ENCODE data around the gene CCDC169. TPM values are rescaled to one million over a fixed set of nuclear protein-coding genes. Genes with fewer than 3 reads are reported as not detected.

Gene CCDC169
- total and polyA plus RNA-seq, 4 donors: 2.1 TPM; not detected in 3

- WGBS: 66% methylated on average over 3 of the region's 3 CpGs
- Histone ChIP-seq H3K27me3 (ENCODE audit: control insufficient read depth in 4 of 4, insufficient read depth in 4 of 4, low read length in 3 of 4) (peaks cover 0 to 6% (median 0%) of the 10 kb centered on the region in 4 donors), H3K36me3 (ENCODE audit: control insufficient read depth in 4 of 4, insufficient read depth in 3 of 4, low read depth in 1 of 4, low read length in 3 of 4) (no peaks in the 10 kb centered on the region), H3K27ac (ENCODE audit: low read depth in 1 of 2, low read length in 2 of 2) (no peak overlapping the region), H3K4me1 (ENCODE audit: control insufficient read depth in 4 of 4, insufficient read depth in 4 of 4, low read length in 3 of 4) (peaks cover 0 to 10% (median 4%) of the 10 kb centered on the region in 4 donors), H3K4me3 (ENCODE audit: low read depth in 1 of 3, low read length in 3 of 3) (no peak overlapping the region), H3K9ac (ENCODE audit: low read depth in 1 of 2, low read length in 2 of 2) (no peak overlapping the region), H3K9me3 (ENCODE audit: control insufficient read depth in 4 of 4, low read length in 3 of 4) (no peaks in the 10 kb centered on the region)
- no peak for DNase-seq (ENCODE audit: low spot score)
- TF ChIP-seq NR2F2 (IDR thresholded peaks at IDR 0.05) (no peak), HNF4A (conservative IDR thresholded peaks at IDR 0.05) (no peak), GABPA (IDR thresholded peaks at IDR 0.05 in 1 of 2, conservative IDR thresholded peaks at IDR 0.05 in 1 of 2) (no peak), ZBTB33 (IDR thresholded peaks at IDR 0.05) (no peak), REST (IDR thresholded peaks at IDR 0.05) (no peak), TAF1 (conservative IDR thresholded peaks at IDR 0.05) (no peak), YY1 (IDR thresholded peaks at IDR 0.05) (no peak), ATF3 (IDR thresholded peaks at IDR 0.05) (no peak), FOXA2 (IDR thresholded peaks at IDR 0.05) (no peak), CTCF (IDR thresholded peaks at IDR 0.05; ENCODE audit: low read depth, low read length, missing input control) (no peak), RXRA (IDR thresholded peaks at IDR 0.05) (no peak), JUND (IDR thresholded peaks at IDR 0.05) (no peak), MAX (IDR thresholded peaks at IDR 0.05) (no peak), EGR1 (IDR thresholded peaks at IDR 0.05; ENCODE audit: low read depth in 2 of 2) (no peak), HNF4G (IDR thresholded peaks at IDR 0.05) (no peak)
Observed at GRCh38 chr13:36294096-36294495, 3.5 kb downstream of the CCDC169 start.

GRCh38 chr13:36293497-36293896, 4.1 kb downstream of the CCDC169 start:
- no peak overlapping the region for H3K27ac ChIP-seq (ENCODE audit: low read depth in 1 of 2, low read length in 2 of 2)
- no peak overlapping the region for H3K4me3 ChIP-seq (ENCODE audit: low read depth in 1 of 3, low read length in 3 of 3)
- WGBS: 84% methylated on average over 1 of the region's 1 CpG
- no peaks in the 10 kb centered on the region for H3K9me3 ChIP-seq (ENCODE audit: control insufficient read depth in 4 of 4, low read length in 3 of 4)
- peaks cover 0 to 6% (median 0%) of the 10 kb centered on the region in 4 donors for H3K27me3 ChIP-seq (ENCODE audit: control insufficient read depth in 4 of 4, insufficient read depth in 4 of 4, low read length in 3 of 4)
- no peak for TF ChIP-seq REST (IDR thresholded peaks at IDR 0.05)
- no peak for TF ChIP-seq SP1 (IDR thresholded peaks at IDR 0.05)
- no peak for TF ChIP-seq YY1 (IDR thresholded peaks at IDR 0.05)
- TF ChIP-seq ZBTB33 (IDR thresholded peaks at IDR 0.05): no peak
- TF ChIP-seq TAF1 (conservative IDR thresholded peaks at IDR 0.05): no peak
- TF ChIP-seq JUND (IDR thresholded peaks at IDR 0.05): no peak
- TF ChIP-seq EGR1 (IDR thresholded peaks at IDR 0.05; ENCODE audit: low read depth in 2 of 2): no peak
- no peak for TF ChIP-seq HNF4G (IDR thresholded peaks at IDR 0.05)
- TF ChIP-seq HNF4A (conservative IDR thresholded peaks at IDR 0.05): no peak
- no peak for TF ChIP-seq MAX (IDR thresholded peaks at IDR 0.05)
- TF ChIP-seq RXRA (IDR thresholded peaks at IDR 0.05): no peak
- no peak for TF ChIP-seq ATF3 (IDR thresholded peaks at IDR 0.05)
- no peak for DNase-seq (ENCODE audit: low spot score)
- H3K9ac ChIP-seq (ENCODE audit: low read depth in 1 of 2, low read length in 2 of 2): no peak overlapping the region
- H3K4me1 ChIP-seq (ENCODE audit: control insufficient read depth in 4 of 4, insufficient read depth in 4 of 4, low read length in 3 of 4): peaks cover 0 to 10% (median 4%) of the 10 kb centered on the region in 4 donors
- H3K36me3 ChIP-seq (ENCODE audit: control insufficient read depth in 4 of 4, insufficient read depth in 3 of 4, low read depth in 1 of 4, low read length in 3 of 4): no peaks in the 10 kb centered on the region

Measured in liver (tissue), 9 donors.